Erythroblast (primary cell): ENCODE results near the gene TADA2A.

ENCODE experiments used
- GATA1 ChIP-seq: IDR thresholded peaks from 2 replicates; pipeline ENCODE4 v1.6.1; 2011; ENCODE audit warnings: low read depth, mild to moderate bottlenecking, control low read depth, low read length, moderate library complexity
- POLR2A ChIP-seq: IDR thresholded peaks from 2 replicates; pipeline ENCODE4 v1.6.1; 2011; ENCODE audit warnings: mild to moderate bottlenecking, low read length

DNA sequence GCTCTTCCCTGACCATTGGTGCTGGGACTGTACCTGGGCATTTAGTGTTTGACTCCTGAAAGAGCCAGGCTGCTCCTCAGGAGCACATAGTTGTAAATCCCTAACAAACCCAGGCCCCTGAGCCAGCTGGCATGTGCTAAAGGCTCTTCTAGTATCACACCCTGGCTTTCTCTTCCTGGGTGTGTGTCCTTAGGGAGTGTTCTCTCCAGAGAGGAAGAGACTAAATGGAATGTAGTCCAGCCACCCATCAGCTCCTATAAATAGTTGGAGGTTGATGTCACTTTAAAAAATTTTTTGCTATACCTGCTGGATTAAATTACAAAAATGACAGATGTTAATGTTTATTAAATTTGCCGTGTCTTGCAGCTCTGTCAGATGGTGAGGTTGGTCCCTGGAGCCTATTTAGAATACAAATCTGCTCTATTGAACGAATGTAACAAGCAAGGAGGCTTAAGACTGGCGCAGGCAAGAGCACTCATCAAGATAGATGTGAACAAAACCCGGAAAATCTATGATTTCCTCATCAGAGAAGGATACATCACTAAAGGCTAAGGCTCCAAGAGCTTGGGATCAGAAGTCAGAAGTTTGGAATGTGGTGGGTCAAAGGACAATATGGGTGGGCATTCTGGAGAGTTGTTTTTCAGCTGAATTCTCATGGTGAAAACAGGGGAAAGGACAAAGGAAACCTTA lies 69.9 kb downstream of the TADA2A start:
- TF ChIP-seq POLR2A (no peak), GATA1 (no peak)
